Prostate gland (tissue), 2 donors: ENCODE data around the gene INHBA.

ENCODE experiments used
- POLR2AphosphoS5 ChIP-seq: sonication (generic); formaldehyde crosslinking; IDR thresholded peaks from one replicate; pipeline ENCODE4 v1.6.1; 2017; ENCODE audit warnings: antibody characterized with exemption
- TF ChIP-seq, protein P1 (sequence below), 4 experiments: fragments of 200-600 bp in 2 of 4; fragments of 450-650 bp in 2 of 4; sonication (generic) in 2 of 4; IDR thresholded peaks; 1 replicate in 3 of 4; 2 replicates in 1 of 4; pipeline ENCODE4 v1.5.1; 2016 to 2019; ENCODE audit warnings: antibody characterized with exemption in 4 of 4, mild to moderate bottlenecking in 2 of 4, moderate library complexity in 2 of 4

DNA sequence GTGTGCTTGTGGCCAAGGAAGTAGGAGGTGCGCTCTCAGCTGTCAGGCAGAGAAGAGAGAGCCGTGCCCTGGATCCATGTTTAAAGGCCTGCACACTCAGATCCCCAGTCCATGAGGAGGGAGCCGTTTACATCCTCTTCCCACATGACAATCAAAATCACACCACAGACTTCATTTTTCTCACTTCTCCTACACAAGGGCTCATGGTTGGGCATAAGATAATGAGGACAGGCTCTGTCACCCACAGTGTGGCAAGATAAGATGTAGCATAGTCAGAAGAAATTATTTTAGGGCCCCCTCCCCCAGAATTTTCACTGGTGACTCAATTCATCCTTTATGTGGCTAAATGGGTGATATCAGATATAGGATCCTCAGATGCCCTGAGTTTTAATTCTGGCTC, 35.9 kb upstream of the INHBA start:
- no peak for TF ChIP-seq POLR2AphosphoS5
- TF ChIP-seq, protein P1, sequence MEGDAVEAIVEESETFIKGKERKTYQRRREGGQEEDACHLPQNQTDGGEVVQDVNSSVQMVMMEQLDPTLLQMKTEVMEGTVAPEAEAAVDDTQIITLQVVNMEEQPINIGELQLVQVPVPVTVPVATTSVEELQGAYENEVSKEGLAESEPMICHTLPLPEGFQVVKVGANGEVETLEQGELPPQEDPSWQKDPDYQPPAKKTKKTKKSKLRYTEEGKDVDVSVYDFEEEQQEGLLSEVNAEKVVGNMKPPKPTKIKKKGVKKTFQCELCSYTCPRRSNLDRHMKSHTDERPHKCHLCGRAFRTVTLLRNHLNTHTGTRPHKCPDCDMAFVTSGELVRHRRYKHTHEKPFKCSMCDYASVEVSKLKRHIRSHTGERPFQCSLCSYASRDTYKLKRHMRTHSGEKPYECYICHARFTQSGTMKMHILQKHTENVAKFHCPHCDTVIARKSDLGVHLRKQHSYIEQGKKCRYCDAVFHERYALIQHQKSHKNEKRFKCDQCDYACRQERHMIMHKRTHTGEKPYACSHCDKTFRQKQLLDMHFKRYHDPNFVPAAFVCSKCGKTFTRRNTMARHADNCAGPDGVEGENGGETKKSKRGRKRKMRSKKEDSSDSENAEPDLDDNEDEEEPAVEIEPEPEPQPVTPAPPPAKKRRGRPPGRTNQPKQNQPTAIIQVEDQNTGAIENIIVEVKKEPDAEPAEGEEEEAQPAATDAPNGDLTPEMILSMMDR (IDR thresholded peaks at IDR 0.05): no peak
